Astrocyte of the spinal cord (primary cell): ENCODE results near the gene CDC42BPA.

ENCODE experiments used
- DNase-seq: peaks from one replicate; pipeline ENCODE4 v3.0.0; 2011; ENCODE audit warnings: low read depth, low spot score
- H3K4me3 ChIP-seq: 2 replicates; pipeline ENCODE4 v1.5.1; 2011; ENCODE audit warnings: low read depth, mild to moderate bottlenecking, low read length, moderate library complexity
- CTCF ChIP-seq: IDR thresholded peaks from 2 replicates; pipeline ENCODE4 v1.5.1; 2012; ENCODE audit warnings: low read depth, mild to moderate bottlenecking, low read length, inconsistent platforms
- in situ Hi-C: cut with HindIII; loops from 2 replicates; pipeline ENCODE4 v1.10.0; 2017; ENCODE audit warnings: low sequenced_read_pairs

CDC42BPA gene

GRCh38 chr1:226990133-226990716 lies 328.1 kb downstream of the CDC42BPA start:
- H3K4me3 ChIP-seq, result no peak overlapping the region
- in situ Hi-C loops, result no loop called here
- TF ChIP-seq CTCF, result no peak
- no peak for DNase-seq

GRCh38 chr1:226989085-226989920 lies 329.0 kb downstream of the CDC42BPA start:
- TF ChIP-seq CTCF, result no peak
- in situ Hi-C loops, result no loop called here
- H3K4me3 ChIP-seq, result no peak overlapping the region
- DNase-seq, result no peak

GRCh38 chr1:226988334-226988666 lies 330.0 kb downstream of the CDC42BPA start:
- in situ Hi-C loops, result no loop called here
- H3K4me3 ChIP-seq, result no peak overlapping the region
- DNase-seq, result no peak
- TF ChIP-seq CTCF, result no peak

GRCh38 chr1:226987623-226988333 lies 330.5 kb downstream of the CDC42BPA start:
- no peak for DNase-seq
- TF ChIP-seq CTCF, result no peak
- in situ Hi-C loops, result no loop called here
- H3K4me3 ChIP-seq, result no peak overlapping the region

- no peak for TF ChIP-seq CTCF
- no peak overlapping the region for H3K4me3 ChIP-seq
- in situ Hi-C loops, result no loop called here
- DNase-seq, result no peak
Measured at GRCh38 chr1:226987179-226987536, 331.1 kb downstream of the CDC42BPA start.

GRCh38 chr1:226986496-226987178 lies 331.7 kb downstream of the CDC42BPA start:
- no peak for TF ChIP-seq CTCF
- in situ Hi-C loops, result no loop called here
- H3K4me3 ChIP-seq, result no peak overlapping the region
- DNase-seq, result no peak
